Parathyroid adenoma (tissue), 2 donors: ENCODE measurements around the gene PLOD1.
A peak's percentile ranks its signal among the peaks of the same experiment; 100 is the strongest.
"Not testable (repeated sequence)": the region's sequence is repeated elsewhere in the genome, so short reads cannot be mapped to it uniquely, and the experiment has no call there.

ENCODE experiments used
- H2AFZ ChIP-seq: fragments of 300-600 bp; sonication (generic); one replicate; pipeline ENCODE4 v1.7.0; 2017; ENCODE audit warnings: antibody characterized with exemption, mild to moderate bottlenecking
- H3K27ac ChIP-seq: fragments of 300-600 bp; sonication (generic); one replicate; pipeline ENCODE4 v1.7.0; 2017
- H3K27me3 ChIP-seq: fragments of 300-600 bp; sonication (generic); one replicate; pipeline ENCODE4 v1.7.0; 2017; ENCODE audit warnings: low read length; ENCODE audit not compliant: control insufficient read depth, insufficient read depth
- H3K36me3 ChIP-seq: fragments of 300-600 bp; sonication (generic); one replicate; pipeline ENCODE4 v1.7.0; 2017; ENCODE audit warnings: low read length; ENCODE audit not compliant: control insufficient read depth, insufficient read depth
- H3K4me1 ChIP-seq: fragments of 300-600 bp; sonication (generic); one replicate; pipeline ENCODE4 v1.7.0; 2017; ENCODE audit warnings: control low read depth
- H3K4me2 ChIP-seq: fragments of 300-600 bp; sonication (generic); one replicate; pipeline ENCODE4 v1.7.0; 2017; ENCODE audit warnings: low read length
- H3K4me3 ChIP-seq: fragments of 300-600 bp; sonication (generic); one replicate; pipeline ENCODE4 v1.7.0; 2017; ENCODE audit warnings: low read depth, low read length
- H3K79me2 ChIP-seq: fragments of 300-600 bp; sonication (generic); one replicate; pipeline ENCODE4 v1.7.0; 2017; ENCODE audit warnings: control low read depth
- H3K9ac ChIP-seq: fragments of 300-600 bp; sonication (generic); one replicate; pipeline ENCODE4 v1.7.0; 2017; ENCODE audit warnings: mild to moderate bottlenecking
- H3K9me3 ChIP-seq: fragments of 300-600 bp; sonication (generic); one replicate; pipeline ENCODE4 v1.7.0; 2017; ENCODE audit warnings: low read length; ENCODE audit not compliant: control insufficient read depth
- CTCF ChIP-seq: fragments of 300-600 bp; sonication (generic); IDR thresholded peaks from one replicate; pipeline ENCODE4 v1.7.0; 2017; ENCODE audit warnings: antibody characterized with exemption, mild to moderate bottlenecking
- donor health status: primary hyperparathyroidism.

The PLOD1 gene

GRCh38 chr1:11924334-11925195, 10.0 kb upstream of the PLOD1 start:
- TF ChIP-seq CTCF: no peak
- H3K4me3 ChIP-seq: peak overlapping the region; percentile 47
- no peaks in the 10 kb centered on the region for H3K36me3 ChIP-seq
- H3K27me3 ChIP-seq: no peaks in the 10 kb centered on the region
- no peak overlapping the region for H3K27ac ChIP-seq
- H3K79me2 ChIP-seq: peaks cover 8% of the 10 kb centered on the region
- no peak overlapping the region for H3K9ac ChIP-seq
- H3K9me3 ChIP-seq: no peaks in the 10 kb centered on the region
- H3K4me1 ChIP-seq: peaks cover 4% of the 10 kb centered on the region
- no peak overlapping the region for H2AFZ ChIP-seq
- peak overlapping the region; percentile 48 for H3K4me2 ChIP-seq

- Histone ChIP-seq H3K4me2 (peak overlapping the region; percentile 48), H3K4me3 (peak overlapping the region; percentile 47)
- H3K9me3 ChIP-seq, H3K27me3 ChIP-seq, H3K27ac ChIP-seq, H2AFZ ChIP-seq, H3K36me3 ChIP-seq, H3K9ac ChIP-seq, H3K4me1 ChIP-seq, H3K79me2 ChIP-seq: not testable (repeated sequence)
These were observed 9.2 kb upstream of the PLOD1 start for GRCh38 chr1:11925196-11925937.

GRCh38 chr1:11925938-11926292, 8.6 kb upstream of the PLOD1 start:
- Histone ChIP-seq H3K79me2 (peaks cover 8% of the 10 kb centered on the region), H3K27ac (no peak overlapping the region), H3K4me3 (peak overlapping the region; percentile 47), H2AFZ (no peak overlapping the region), H3K4me2 (no peak overlapping the region), H3K27me3 (no peaks in the 10 kb centered on the region), H3K36me3 (no peaks in the 10 kb centered on the region), H3K4me1 (peaks cover 4% of the 10 kb centered on the region), H3K9ac (no peak overlapping the region), H3K9me3 (no peaks in the 10 kb centered on the region)
- no peak for TF ChIP-seq CTCF

- H3K27me3 ChIP-seq: no peaks in the 10 kb centered on the region
- no peak overlapping the region for H3K4me2 ChIP-seq
- no peak overlapping the region for H3K27ac ChIP-seq
- H3K9me3 ChIP-seq: no peaks in the 10 kb centered on the region
- no peak overlapping the region for H3K9ac ChIP-seq
- peaks cover 8% of the 10 kb centered on the region for H3K79me2 ChIP-seq
- H2AFZ ChIP-seq: no peak overlapping the region
- no peak overlapping the region for H3K4me3 ChIP-seq
- H3K36me3 ChIP-seq: no peaks in the 10 kb centered on the region
- no peak for TF ChIP-seq CTCF
- peaks cover 4% of the 10 kb centered on the region for H3K4me1 ChIP-seq
These were observed 6.5 kb upstream of the PLOD1 start for GRCh38 chr1:11927866-11928592.

GRCh38 chr1:11929849-11930248, 4.7 kb upstream of the PLOD1 start:
- no peak overlapping the region for H3K4me2 ChIP-seq
- H3K27me3 ChIP-seq: no peaks in the 10 kb centered on the region
- no peaks in the 10 kb centered on the region for H3K9me3 ChIP-seq
- no peak overlapping the region for H3K4me3 ChIP-seq
- no peak for TF ChIP-seq CTCF
- no peaks in the 10 kb centered on the region for H3K36me3 ChIP-seq
- H3K27ac ChIP-seq: no peak overlapping the region
- H3K4me1 ChIP-seq: peaks cover 2% of the 10 kb centered on the region
- no peak overlapping the region for H3K9ac ChIP-seq
- H3K79me2 ChIP-seq: peaks cover 3% of the 10 kb centered on the region
- H2AFZ ChIP-seq: peak overlapping the region; percentile 47
